IMR-90 (cell line): ENCODE measurements around the gene SORCS1. TPM values are rescaled to one million over a fixed set of nuclear protein-coding genes. Genes with fewer than 3 reads are reported as not detected.

Source experiments
- ATAC-seq: fragments of 200-7000 bp; cut with Tn5 transposase; 2 replicates; pipeline ENCODE4 v1.9.1; 2020; ENCODE audit warnings: low read depth, mild to moderate bottlenecking, moderate library complexity
- BruUV-seq: library from RNA; stranded (reverse); fragments of 400-500 nt; replicated peaks from 2 replicates; lab custom pipeline; 2021; lab: Mats Ljungman, UMichigan
- CTCF ChIA-PET: fragments of 300-600 bp; formaldehyde crosslinking; extraction: SDS; loops from one replicate; lab custom pipeline; 2021; ENCODE audit warnings: antibody characterized with exemption; lab: Yijun Ruan, JAX
- POLR2A ChIA-PET: fragments of 300-600 bp; sonication (Branson Sonifier 250); formaldehyde crosslinking; loops from one replicate; lab custom pipeline; 2022; ENCODE audit warnings: antibody characterized with exemption; ENCODE audit not compliant: unreplicated experiment; lab: Charles Lee
- DNase-seq: peaks from one replicate; pipeline ENCODE4 v3.0.0; 2013
- H2AFZ ChIP-seq: replicated peaks from 2 replicates; pipeline ENCODE3; 2013; ENCODE audit warnings: low read length, mild to moderate bottlenecking; ENCODE audit not compliant: poor library complexity
- H2AK5ac ChIP-seq: 2 replicates; pipeline ENCODE4 v1.6.1; 2013; ENCODE audit warnings: low read depth, low read length, inconsistent platforms
- H2AK9ac ChIP-seq: replicated peaks from 2 replicates; pipeline ENCODE3; 2013; ENCODE audit warnings: mild to moderate bottlenecking, low read depth, low read length, moderate library complexity; ENCODE audit not compliant: poor library complexity
- H2BK120ac ChIP-seq: 2 replicates; pipeline ENCODE4 v1.6.1; 2013; ENCODE audit warnings: low read depth, low read length, inconsistent platforms
- H2BK15ac ChIP-seq: 3 replicates; pipeline ENCODE4 v1.6.1; 2013; ENCODE audit warnings: low read depth, low read length, inconsistent platforms
- H2BK20ac ChIP-seq: 2 replicates; pipeline ENCODE4 v1.6.1; 2013; ENCODE audit warnings: low read depth, mild to moderate bottlenecking, inconsistent platforms, low read length, moderate library complexity
- H2BK5ac ChIP-seq: 2 replicates; pipeline ENCODE4 v1.6.1; 2013; ENCODE audit warnings: mild to moderate bottlenecking, low read depth, low read length, inconsistent platforms; ENCODE audit not compliant: poor library complexity, severe bottlenecking
- H3K14ac ChIP-seq: replicated peaks from 2 replicates; pipeline ENCODE4 v1.6.1; 2013; ENCODE audit warnings: low read depth, low read length, inconsistent platforms
- H3K18ac ChIP-seq: 2 replicates; pipeline ENCODE4 v1.6.1; 2013; ENCODE audit warnings: low read depth, low read length, control low read depth
- H3K23ac ChIP-seq: 2 replicates; pipeline ENCODE4 v1.6.1; 2013; ENCODE audit warnings: low read depth, low read length, inconsistent platforms
- H3K27ac ChIP-seq: 2 replicates; pipeline ENCODE4 v1.5.1; 2013; ENCODE audit warnings: mild to moderate bottlenecking, control low read depth, low read length; ENCODE audit not compliant: insufficient read depth
- H3K27me3 ChIP-seq: 2 replicates; pipeline ENCODE4 v1.6.1; 2013; ENCODE audit warnings: low read length; ENCODE audit not compliant: control insufficient read depth, insufficient read depth
- H3K36me3 ChIP-seq: 2 replicates; pipeline ENCODE4 v1.6.1; 2013; ENCODE audit warnings: low read length, mixed read lengths; ENCODE audit not compliant: control insufficient read depth, insufficient read depth
- H3K4ac ChIP-seq: 2 replicates; pipeline ENCODE4 v1.6.1; 2013; ENCODE audit warnings: low read depth, low read length, inconsistent platforms
- H3K4me1 ChIP-seq: 2 replicates; pipeline ENCODE4 v1.6.1; 2013; ENCODE audit warnings: low read length, mixed read lengths; ENCODE audit not compliant: control insufficient read depth, insufficient read depth
- H3K4me2 ChIP-seq: 2 replicates; pipeline ENCODE4 v1.6.1; 2013; ENCODE audit warnings: low read depth, mild to moderate bottlenecking, control low read depth, low read length, moderate library complexity
- H3K4me3 ChIP-seq: 2 replicates; pipeline ENCODE4 v1.5.1; 2013; ENCODE audit warnings: low read depth, mild to moderate bottlenecking, control low read depth, low read length, moderate library complexity; ENCODE audit not compliant: insufficient read depth
- H3K56ac ChIP-seq: 2 replicates; pipeline ENCODE4 v1.6.1; 2013; ENCODE audit warnings: low read length, inconsistent platforms; ENCODE audit not compliant: insufficient read depth; ENCODE audit errors: extremely low read depth
- H3K79me1 ChIP-seq, 2 experiments: 2 replicates each; pipeline ENCODE4 v1.6.1; 2013; ENCODE audit warnings: low read length in 2 of 2, inconsistent platforms in 1 of 2, low read depth in 1 of 2
- H3K9ac ChIP-seq: 2 replicates; pipeline ENCODE4 v1.6.1; 2013; ENCODE audit warnings: low read depth, low read length, control low read depth
- H3K9me1 ChIP-seq: 2 replicates; pipeline ENCODE4 v1.6.1; 2013; ENCODE audit warnings: low read length, inconsistent platforms; ENCODE audit not compliant: insufficient read depth
- H3K9me3 ChIP-seq: 2 replicates; pipeline ENCODE4 v1.6.1; 2013; ENCODE audit warnings: low read length; ENCODE audit not compliant: control insufficient read depth, insufficient read depth
- H4K20me1 ChIP-seq: 2 replicates; pipeline ENCODE4 v1.6.1; 2013; ENCODE audit warnings: low read length, inconsistent platforms; ENCODE audit not compliant: insufficient read depth
- H4K5ac ChIP-seq: 2 replicates; pipeline ENCODE4 v1.6.1; 2013; ENCODE audit warnings: mild to moderate bottlenecking, low read depth, low read length, control low read depth
- H4K8ac ChIP-seq, 2 experiments: 2 replicates each; pipeline ENCODE4 v1.6.1; 2013; ENCODE audit warnings: low read depth in 2 of 2, low read length in 2 of 2, control low read depth in 1 of 2, inconsistent platforms in 1 of 2
- H4K91ac ChIP-seq: 2 replicates; pipeline ENCODE4 v1.6.1; 2013; ENCODE audit warnings: low read depth, low read length, inconsistent platforms; ENCODE audit not compliant: insufficient read depth
- CEBPB ChIP-seq: IDR thresholded peaks from 2 replicates; pipeline ENCODE4 v1.6.1; 2012; ENCODE audit warnings: low read depth, low read length, improper control_type of control experiment
- MAZ ChIP-seq: IDR thresholded peaks from 2 replicates; pipeline ENCODE4 v1.6.1; 2012; ENCODE audit warnings: low read depth, mild to moderate bottlenecking, low read length, improper control_type of control experiment, moderate library complexity, borderline replicate concordance
- MXI1 ChIP-seq: IDR thresholded peaks from 2 replicates; pipeline ENCODE4 v1.6.1; 2012; ENCODE audit warnings: low read depth, mild to moderate bottlenecking, low read length, moderate library complexity, borderline replicate concordance
- SMC3 ChIP-seq: fragments of 150-350 bp; IDR thresholded peaks from 2 replicates; pipeline ENCODE4 v1.6.1; 2016; ENCODE audit warnings: low read depth, mild to moderate bottlenecking, antibody characterized with exemption, low read length, moderate library complexity
- WGBS, 2 experiments: methylation state at CpG; one replicate each; pipeline versions ENCODE4 v1.1.5 to v1.1.7; 2013; ENCODE audit warnings: missing lambda C conversion rate in 2 of 2; ENCODE audit not compliant: insufficient read length in 1 of 2; ENCODE audit errors: extremely low coverage in 2 of 2; 5-methylcytosine and 5-hydroxymethylcytosine counted together
- dilution Hi-C: fragments of 300-500 bp; cut with HindIII; formaldehyde crosslinking; loops from one replicate; pipeline ENCODE4 v1.14.3; 2018; ENCODE audit warnings: low sequenced_read_pairs; ENCODE audit not compliant: unreplicated experiment
- in situ Hi-C: fragments of 300-500 bp; cut with MboI; formaldehyde crosslinking; loops from 3 replicates; pipeline ENCODE4 v1.14.3; 2019; ENCODE audit warnings: low sequenced_read_pairs, inconsistent platforms, mixed read lengths
- intact Hi-C: fragments of 100-400 bp; cut with micrococcal nuclease; formaldehyde crosslinking; loops from 2 replicates; pipeline ENCODE4 v1.10.0; 2022
- polyA plus RNA-seq, 3 experiments: library from polyadenylated mRNA; depleted of rRNA; stranded (reverse); fragments of >200 nt; gene quantifications; 2 replicates each; pipeline ENCODE4 v1.2.3, GENCODE V29; 2012; ENCODE audit warnings: low replicate concordance in 1 of 3
- total RNA-seq: library from RNA; depleted of rRNA; stranded (reverse); fragments of >200 nt; gene quantifications from 2 replicates; pipeline ENCODE4 v1.2.3, GENCODE V29; 2012
- TF ChIP-seq, protein P1 (sequence below): conservative IDR thresholded peaks from 2 replicates; pipeline ENCODE4 v1.5.1; 2012; ENCODE audit warnings: mild to moderate bottlenecking, low read depth, low read length, improper control_type of control experiment

SORCS1 gene
- total and polyA plus RNA-seq, 2 of the 4 experiments (the other 2 are of a cell fraction): under 0.01 TPM; not detected in 1

DNA sequence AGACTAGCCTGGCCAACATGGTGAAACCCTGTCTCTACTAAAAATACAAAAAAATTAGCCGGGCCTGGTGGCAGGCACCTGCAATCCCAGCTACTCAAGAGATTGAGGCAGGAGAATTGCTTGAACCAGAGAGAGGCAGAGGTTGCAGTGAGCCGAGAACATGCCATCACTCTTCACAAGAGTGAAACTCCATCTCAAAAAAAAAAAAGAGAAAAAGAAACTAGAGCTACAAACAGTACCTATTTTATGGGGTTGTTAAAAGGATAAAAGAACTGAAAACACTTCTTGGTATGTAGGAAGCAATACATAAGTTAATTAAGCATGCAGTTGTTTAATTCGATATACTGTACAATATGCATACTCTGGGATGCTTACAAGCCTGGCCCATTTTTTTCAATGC lies 216.9 kb downstream of the SORCS1 start:
- H3K56ac ChIP-seq: no peak overlapping the region
- no peak overlapping the region for H4K8ac ChIP-seq
- H2BK20ac ChIP-seq: no peak overlapping the region
- H3K9ac ChIP-seq: no peak overlapping the region
- ChIA-PET POLR2A (no interaction called here), CTCF (no interaction called here)
- no peak overlapping the region for H2BK120ac ChIP-seq
- no peak overlapping the region for H3K4me2 ChIP-seq
- H4K91ac ChIP-seq: no peak overlapping the region
- no peak overlapping the region for H3K14ac ChIP-seq
- H3K9me1 ChIP-seq: no peaks in the 10 kb centered on the region
- no peaks in the 10 kb centered on the region for H3K27me3 ChIP-seq
- TF ChIP-seq SMC3 (no peak), CEBPB (no peak), MXI1 (no peak), MAZ (no peak)
- TF ChIP-seq, protein P1, sequence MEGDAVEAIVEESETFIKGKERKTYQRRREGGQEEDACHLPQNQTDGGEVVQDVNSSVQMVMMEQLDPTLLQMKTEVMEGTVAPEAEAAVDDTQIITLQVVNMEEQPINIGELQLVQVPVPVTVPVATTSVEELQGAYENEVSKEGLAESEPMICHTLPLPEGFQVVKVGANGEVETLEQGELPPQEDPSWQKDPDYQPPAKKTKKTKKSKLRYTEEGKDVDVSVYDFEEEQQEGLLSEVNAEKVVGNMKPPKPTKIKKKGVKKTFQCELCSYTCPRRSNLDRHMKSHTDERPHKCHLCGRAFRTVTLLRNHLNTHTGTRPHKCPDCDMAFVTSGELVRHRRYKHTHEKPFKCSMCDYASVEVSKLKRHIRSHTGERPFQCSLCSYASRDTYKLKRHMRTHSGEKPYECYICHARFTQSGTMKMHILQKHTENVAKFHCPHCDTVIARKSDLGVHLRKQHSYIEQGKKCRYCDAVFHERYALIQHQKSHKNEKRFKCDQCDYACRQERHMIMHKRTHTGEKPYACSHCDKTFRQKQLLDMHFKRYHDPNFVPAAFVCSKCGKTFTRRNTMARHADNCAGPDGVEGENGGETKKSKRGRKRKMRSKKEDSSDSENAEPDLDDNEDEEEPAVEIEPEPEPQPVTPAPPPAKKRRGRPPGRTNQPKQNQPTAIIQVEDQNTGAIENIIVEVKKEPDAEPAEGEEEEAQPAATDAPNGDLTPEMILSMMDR: no peak
- dilution Hi-C loops (no loop called here), intact Hi-C loops (no loop called here), in situ Hi-C loops (no loop called here)
- no peak overlapping the region for H3K27ac ChIP-seq
- H3K4me1 ChIP-seq: no peaks in the 10 kb centered on the region
- WGBS, 2 experiments: no CpG with 5 or more reads among the region's 3 CpGs
- H2BK5ac ChIP-seq: no peak overlapping the region
- H4K20me1 ChIP-seq: no peaks in the 10 kb centered on the region
- no peak overlapping the region for H2AFZ ChIP-seq
- H3K4ac ChIP-seq: no peak overlapping the region
- no peak overlapping the region for H2AK5ac ChIP-seq
- H2BK15ac ChIP-seq: no peak overlapping the region
- no peaks in the 10 kb centered on the region for H3K36me3 ChIP-seq
- ATAC-seq (no peak), DNase-seq (no peak)
- no peaks in the 10 kb centered on the region for H3K79me1 ChIP-seq
- H3K18ac ChIP-seq: no peak overlapping the region
- no peak overlapping the region for H3K4me3 ChIP-seq
- no peak overlapping the region for H2AK9ac ChIP-seq
- BruUV-seq: no TSS peak
- H3K9me3 ChIP-seq: peaks cover 10% of the 10 kb centered on the region
- no peak overlapping the region for H3K23ac ChIP-seq
- no peak overlapping the region for H4K5ac ChIP-seq
